MM.1S (cell line): ENCODE results near the gene HDAC7.

Experiments
- EZH2 ChIP-seq: fragments of 300-600 bp; sonication (generic); optimal IDR thresholded peaks from 2 replicates; pipeline ENCODE3; 2017; ENCODE audit warnings: low read depth, mild to moderate bottlenecking, antibody characterized with exemption, low read length, mixed read lengths
- TF ChIP-seq, protein P1 (sequence below): fragments of 300-600 bp; sonication (generic); IDR thresholded peaks from 2 replicates; pipeline ENCODE4 v1.5.1; 2016; ENCODE audit warnings: antibody characterized with exemption, low read length, mixed read lengths

DNA sequence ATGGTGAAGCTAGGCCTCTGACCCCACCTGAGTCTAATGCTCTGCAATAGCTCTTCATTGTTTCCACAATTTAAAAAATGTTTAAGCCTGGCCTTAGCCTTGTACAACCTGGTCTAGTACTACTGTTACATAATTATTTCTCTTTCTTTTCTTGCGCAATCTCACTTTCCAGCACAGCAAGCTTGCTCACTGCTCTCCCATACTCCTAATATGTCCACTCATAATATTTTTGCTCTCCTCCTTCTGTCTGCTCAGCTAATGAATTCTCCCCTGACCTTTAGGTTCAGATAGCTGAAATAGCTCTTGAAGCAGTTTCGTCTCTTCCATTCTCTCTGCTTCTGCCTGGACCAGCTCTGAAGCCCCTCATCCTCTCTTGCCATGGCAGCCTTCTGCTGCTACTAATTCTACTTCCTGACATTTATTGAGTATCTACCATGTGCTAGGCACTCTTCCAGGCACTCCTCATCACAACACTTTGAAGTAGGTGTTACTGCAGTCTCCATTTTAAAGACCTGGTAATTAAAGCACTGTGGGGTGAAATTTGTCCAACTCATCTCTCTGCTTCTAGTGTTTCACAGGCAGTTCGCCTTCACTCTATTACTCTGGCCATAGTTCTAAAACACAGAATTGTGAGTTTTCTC is 49.5 kb downstream of the HDAC7 start:
- TF ChIP-seq, protein P1, sequence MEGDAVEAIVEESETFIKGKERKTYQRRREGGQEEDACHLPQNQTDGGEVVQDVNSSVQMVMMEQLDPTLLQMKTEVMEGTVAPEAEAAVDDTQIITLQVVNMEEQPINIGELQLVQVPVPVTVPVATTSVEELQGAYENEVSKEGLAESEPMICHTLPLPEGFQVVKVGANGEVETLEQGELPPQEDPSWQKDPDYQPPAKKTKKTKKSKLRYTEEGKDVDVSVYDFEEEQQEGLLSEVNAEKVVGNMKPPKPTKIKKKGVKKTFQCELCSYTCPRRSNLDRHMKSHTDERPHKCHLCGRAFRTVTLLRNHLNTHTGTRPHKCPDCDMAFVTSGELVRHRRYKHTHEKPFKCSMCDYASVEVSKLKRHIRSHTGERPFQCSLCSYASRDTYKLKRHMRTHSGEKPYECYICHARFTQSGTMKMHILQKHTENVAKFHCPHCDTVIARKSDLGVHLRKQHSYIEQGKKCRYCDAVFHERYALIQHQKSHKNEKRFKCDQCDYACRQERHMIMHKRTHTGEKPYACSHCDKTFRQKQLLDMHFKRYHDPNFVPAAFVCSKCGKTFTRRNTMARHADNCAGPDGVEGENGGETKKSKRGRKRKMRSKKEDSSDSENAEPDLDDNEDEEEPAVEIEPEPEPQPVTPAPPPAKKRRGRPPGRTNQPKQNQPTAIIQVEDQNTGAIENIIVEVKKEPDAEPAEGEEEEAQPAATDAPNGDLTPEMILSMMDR = no peak
- no peak for TF ChIP-seq EZH2
